ENCODE measurements around the gene CASKIN2.
A peak's percentile ranks its signal among the peaks of the same experiment; 100 is the strongest.

CASKIN2 gene

DNA sequence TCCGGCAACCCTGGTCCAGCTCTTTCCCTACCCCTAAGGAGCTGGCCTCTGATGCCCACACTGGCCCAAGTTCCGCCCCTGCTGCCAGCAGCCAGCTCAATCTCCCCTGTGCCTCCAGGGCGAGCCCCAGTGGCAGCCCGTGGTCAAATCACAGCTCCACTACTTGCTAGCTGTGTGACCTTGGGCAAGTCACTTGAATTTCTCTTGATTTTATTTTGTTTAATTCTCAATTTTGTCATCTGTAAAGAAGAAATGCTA lies 10.3 kb downstream of the CASKIN2 start:
- no peak for ATAC-seq
- Mint-ChIP-seq H3K9me3 (no peaks in the 10 kb centered on the region), H3K27me3 (no peaks in the 10 kb centered on the region), H3K4me3 (no peak overlapping the region), H3K27ac (no peak overlapping the region), H3K4me1 (no peaks in the 10 kb centered on the region)
- DNase-seq: no peak

DNA sequence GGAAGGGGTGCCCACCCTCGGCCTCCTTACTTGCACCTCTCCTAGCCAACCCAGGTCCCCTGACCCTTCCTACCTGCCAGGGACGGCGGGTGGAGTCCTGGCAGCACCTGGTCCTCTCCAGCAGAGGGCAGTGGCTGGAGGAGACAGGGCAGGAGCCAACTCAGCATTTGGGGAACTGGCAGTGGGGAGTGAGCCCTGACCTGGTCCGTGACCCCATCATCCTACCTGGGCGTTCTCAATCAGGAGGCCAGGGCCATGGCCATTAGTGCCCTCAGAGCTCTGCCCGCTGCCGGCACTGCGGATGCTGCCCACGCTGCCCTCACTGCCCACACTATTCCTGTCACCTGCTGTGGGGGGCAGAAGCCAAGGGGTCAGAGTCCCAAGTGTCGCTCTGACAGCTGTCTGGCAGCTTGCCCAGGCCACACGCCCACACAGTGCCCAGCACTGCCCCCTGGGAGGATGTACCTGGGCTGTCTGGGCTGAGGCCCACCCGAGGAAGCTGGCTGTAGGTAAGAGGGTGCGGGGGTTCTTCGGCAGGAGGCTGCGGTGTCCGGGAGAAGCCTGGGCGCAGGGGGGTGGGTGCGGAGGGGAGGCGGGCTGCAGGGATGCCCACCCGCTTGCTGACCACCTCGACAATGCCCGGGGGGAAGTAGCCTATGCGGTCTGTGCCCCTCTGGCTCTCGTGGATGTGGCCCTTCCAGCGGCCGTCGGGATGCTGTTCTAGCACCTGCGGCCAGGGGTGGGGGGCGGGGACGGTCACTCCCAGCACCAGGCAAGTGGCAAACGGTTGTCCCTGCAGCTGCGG lies 10.8 kb downstream of the CASKIN2 start:
- Mint-ChIP-seq H3K27me3 (no peaks in the 10 kb centered on the region), H3K4me1 (no peaks in the 10 kb centered on the region), H3K4me3 (no peak overlapping the region), H3K9me3 (no peaks in the 10 kb centered on the region), H3K27ac (no peak overlapping the region)
- ATAC-seq (peak; percentile 65), DNase-seq (peak; percentile 42 to 46)

DNA sequence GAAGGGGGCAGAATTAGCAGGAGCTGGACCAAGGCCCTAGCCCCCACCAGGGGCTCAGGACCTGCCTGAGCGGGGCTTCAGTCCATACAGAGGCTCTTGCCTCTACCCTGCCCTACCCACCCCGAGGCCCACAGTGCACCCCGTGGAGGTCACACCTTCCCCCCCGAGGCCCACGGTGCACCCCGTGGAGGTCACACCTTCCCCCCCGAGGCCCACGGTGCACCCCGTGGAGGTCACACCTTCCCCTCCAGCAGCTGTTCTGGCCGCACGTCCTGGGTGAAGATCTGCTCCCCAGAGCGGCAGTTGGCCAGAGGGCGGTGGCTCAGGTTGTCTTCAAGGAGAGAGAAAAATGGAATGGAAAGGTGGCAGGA lies 11.4 kb downstream of the CASKIN2 start:
- H3K4me3 Mint-ChIP-seq: no peak overlapping the region
- no peaks in the 10 kb centered on the region for H3K27me3 Mint-ChIP-seq
- H3K9me3 Mint-ChIP-seq: no peaks in the 10 kb centered on the region
- DNase-seq (no peak), ATAC-seq (peak; percentile 38)
- no peaks in the 10 kb centered on the region for H3K4me1 Mint-ChIP-seq
- no peak overlapping the region for H3K27ac Mint-ChIP-seq

DNA sequence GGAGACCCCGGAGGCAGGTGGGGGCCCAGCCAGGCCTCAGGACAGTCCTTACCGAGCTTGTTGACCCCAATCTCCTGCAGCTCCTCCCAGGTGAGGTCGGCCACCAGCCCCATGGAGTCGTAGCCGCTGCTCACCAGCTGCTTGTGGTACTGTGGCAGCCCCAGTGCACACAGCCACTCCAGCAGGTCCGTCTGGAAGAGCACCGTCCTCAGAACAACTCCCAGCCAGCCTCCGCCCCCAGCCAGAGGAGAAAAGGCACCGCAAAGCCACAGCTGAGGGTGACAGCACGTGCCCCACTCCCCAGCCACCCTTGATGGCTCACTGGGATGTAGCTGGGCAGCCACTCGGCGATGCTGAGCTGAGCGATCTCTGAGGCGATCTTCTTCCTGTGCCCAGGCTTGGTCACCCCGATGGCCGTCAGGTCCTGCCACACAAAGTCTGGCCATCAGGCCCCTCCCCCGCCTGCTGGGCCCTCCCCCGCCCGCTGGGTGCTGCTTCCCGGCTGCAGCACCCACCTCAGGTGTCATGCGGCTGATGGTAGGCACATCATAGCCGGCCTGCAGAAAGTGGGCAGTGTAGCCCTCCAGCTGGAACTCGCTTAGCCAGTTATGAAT lies 11.9 kb downstream of the CASKIN2 start:
- Mint-ChIP-seq H3K4me1 (no peaks in the 10 kb centered on the region), H3K27me3 (no peaks in the 10 kb centered on the region), H3K4me3 (no peak overlapping the region), H3K27ac (peak overlapping the region in 1 of 2 donors; percentile 59), H3K9me3 (no peaks in the 10 kb centered on the region)
- DNase-seq (no peak), ATAC-seq (no peak)

DNA sequence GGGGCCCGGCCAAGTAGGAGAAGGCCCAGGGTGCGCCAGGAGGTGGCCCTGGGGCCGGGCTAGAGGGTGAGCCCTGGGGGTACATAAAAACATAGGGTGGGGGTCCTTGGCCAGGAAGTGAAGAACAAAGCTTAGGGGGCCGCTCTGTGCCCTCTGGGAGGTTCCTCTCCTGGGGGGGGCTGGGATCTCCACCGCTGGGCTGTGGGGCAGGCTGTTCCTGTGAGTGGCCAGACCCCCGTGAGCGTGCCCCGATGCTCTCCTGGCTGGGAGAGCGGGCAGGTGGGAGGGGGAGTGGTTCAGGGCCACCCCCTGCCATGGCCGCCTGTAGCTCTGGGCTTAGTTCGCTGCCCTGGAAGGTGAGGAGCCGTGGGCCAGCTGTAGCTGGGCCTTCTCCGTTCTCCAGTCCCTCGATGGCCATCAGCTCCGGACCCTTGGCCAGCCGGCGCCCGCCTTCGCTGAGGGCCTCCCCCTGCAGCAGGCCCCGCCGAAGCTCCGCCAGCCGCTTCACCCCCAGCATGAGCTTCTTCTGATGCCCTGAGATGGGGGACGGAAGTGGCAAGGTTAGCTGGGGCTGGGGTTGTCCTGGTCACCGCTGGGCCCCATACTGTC lies 12.5 kb downstream of the CASKIN2 start:
- Mint-ChIP-seq H3K27ac (no peak overlapping the region), H3K9me3 (no peaks in the 10 kb centered on the region), H3K27me3 (no peaks in the 10 kb centered on the region), H3K4me1 (peaks cover 5% of the 10 kb centered on the region), H3K4me3 (no peak overlapping the region)
- DNase-seq: no peak
- no peak for ATAC-seq

DNA sequence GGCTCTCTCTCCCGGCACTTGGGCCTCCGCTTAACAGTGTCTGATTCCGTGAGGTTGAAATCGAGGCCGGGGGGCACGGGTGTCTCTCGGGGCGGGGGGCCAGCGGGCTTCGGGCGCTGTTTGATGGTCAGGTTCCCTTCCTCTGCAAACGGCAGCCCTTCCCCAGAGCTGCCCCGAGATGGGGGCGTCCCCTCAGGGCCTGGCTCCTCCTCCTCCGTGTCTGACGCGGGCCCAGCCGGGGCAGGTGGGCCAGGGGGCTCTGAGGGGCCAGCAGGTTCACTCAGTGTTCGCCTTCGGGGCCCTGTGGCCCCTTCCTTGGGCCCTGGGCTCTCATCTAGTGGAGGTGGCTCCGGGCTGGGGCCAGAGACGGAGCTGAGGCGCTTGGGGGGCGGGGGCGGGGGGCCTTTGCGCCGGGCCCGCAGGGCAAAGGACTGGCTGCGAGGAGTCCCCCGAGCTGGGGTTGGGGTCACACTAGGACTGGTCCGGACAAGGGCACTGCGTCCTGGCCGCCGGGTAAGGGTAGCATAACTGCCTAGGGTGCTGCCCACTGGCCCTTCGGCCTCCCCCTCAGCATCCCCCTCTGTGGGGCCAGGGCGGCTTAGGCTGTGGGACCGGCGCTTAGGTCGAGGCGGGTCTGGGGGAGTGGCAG lies 13.1 kb downstream of the CASKIN2 start:
- H3K27ac Mint-ChIP-seq: no peak overlapping the region
- H3K9me3 Mint-ChIP-seq: no peaks in the 10 kb centered on the region
- no peak overlapping the region for H3K4me3 Mint-ChIP-seq
- no peak for DNase-seq
- no peak for ATAC-seq
- H3K27me3 Mint-ChIP-seq: no peaks in the 10 kb centered on the region
- peaks cover 11% of the 10 kb centered on the region for H3K4me1 Mint-ChIP-seq

DNA sequence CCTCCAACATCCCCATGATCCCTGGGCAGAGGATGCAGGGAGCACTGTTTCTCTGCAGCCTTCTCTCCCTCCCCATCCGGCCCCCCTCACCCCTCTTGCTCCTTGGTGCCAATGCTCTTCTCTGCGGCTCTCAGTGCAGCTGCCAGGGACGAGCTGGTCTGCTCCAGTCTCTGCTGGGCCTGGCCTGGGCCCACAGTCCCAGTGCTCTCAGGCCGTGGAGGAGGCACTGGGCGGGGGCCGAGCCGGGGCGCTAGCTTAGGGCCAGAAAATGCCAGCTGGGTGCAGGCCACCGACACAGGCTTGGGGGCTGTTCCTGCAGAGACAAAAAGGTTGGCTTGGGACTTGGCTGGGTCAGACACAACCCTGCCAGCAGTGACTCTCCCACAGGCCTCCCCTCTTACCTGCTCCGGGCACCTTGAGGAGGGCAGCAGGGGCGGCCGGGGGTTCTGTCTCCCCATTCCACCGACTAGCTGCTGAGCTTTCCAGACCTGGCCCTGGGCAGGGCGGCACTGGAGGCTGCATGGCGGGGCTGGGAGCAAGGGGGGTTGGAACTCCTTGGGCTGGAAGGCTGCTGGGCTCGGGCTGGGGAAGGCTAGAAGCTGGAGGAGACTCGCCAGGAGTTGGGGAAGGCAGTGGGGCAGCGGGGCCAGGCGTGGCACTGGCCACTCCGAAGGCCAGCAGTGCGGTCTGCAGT lies 13.8 kb downstream of the CASKIN2 start:
- H3K27me3 Mint-ChIP-seq: no peaks in the 10 kb centered on the region
- DNase-seq: no peak
- H3K9me3 Mint-ChIP-seq: no peaks in the 10 kb centered on the region
- no peak for ATAC-seq
- H3K27ac Mint-ChIP-seq: no peak overlapping the region
- H3K4me3 Mint-ChIP-seq: no peak overlapping the region
- peaks cover 11% of the 10 kb centered on the region for H3K4me1 Mint-ChIP-seq

DNA sequence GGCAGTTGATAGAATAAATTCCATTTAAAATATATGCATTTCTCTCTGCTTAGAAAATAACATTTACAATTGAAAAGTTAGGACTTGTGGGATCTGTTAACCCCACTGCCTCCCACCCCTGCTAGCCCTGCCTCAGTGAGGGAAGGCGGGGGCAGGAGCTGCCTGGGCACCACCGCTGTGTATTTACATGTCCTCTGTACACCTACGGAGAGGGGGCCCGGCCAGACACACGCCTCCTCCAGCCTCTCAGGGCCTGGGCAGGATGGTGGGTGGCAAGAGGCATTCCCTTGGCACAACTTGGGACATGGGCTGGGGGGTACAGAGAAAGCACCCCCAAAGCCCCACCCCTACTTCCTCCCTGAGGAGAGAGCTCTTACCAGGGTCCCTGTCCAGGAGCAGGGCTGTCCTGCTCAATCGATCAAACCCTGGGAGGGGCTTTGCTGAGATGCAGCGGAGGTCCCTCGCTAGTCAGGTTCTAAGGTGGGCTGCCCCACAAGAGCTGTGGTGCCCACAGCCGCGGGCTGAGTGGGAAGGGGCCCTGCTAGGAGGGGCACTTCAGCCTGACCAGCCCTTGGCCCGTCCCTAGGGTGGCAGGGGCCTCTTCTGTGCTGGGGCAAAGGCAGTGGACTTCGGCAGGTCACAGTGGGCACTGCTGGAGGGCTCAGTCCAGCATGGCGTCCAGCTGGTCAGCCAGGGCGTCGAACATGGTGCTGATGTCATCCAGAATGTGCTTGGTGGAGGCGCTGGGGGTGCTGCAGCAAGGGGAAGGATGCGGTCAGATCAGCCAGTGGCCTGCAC lies 14.7 kb downstream of the CASKIN2 start:
- H3K9me3 Mint-ChIP-seq: no peaks in the 10 kb centered on the region
- DNase-seq (no peak), ATAC-seq (no peak)
- H3K27me3 Mint-ChIP-seq: no peaks in the 10 kb centered on the region
- peaks cover 11% of the 10 kb centered on the region for H3K4me1 Mint-ChIP-seq
- peak overlapping the region in 1 of 2 donors; percentile 34 for H3K27ac Mint-ChIP-seq
- H3K4me3 Mint-ChIP-seq: no peak overlapping the region

DNA sequence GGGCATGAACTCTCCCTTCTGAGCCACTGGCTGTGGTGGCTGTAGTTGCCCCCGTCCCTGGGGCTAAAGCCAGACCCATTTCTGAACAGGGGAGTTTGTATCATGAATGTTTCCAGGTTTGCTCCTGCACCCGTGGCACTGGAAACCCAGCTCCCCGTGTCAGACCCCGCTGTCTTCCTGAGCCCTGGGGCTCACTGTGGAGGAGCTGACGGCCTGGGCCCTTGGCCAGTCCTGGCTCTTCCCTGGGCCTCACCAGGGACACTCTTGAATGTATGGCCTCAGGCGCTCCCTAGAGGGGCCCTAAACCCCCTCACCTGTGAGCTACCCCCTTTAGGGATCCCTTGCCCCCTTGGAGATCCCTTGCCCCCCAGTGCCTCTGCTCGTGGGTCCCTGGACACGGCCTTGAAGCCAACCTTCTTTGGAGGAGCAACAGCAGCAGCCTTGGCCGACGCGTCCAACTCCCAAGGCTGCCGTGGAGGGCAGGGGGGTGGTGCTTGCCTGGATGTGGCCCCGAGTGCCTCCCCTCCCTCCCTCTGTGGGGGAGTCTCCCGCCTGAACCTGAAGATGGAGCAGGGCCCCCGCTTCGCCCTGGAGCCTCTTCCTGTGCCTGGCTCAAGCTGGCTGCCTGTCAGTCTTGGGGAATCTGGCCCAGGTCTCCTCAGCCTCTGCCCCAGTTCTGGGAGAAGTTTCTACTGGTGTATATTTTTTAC lies 15.9 kb downstream of the CASKIN2 start:
- Mint-ChIP-seq H3K4me1 (peaks cover 11% of the 10 kb centered on the region), H3K9me3 (no peaks in the 10 kb centered on the region), H3K27ac (no peak overlapping the region), H3K4me3 (no peak overlapping the region), H3K27me3 (no peaks in the 10 kb centered on the region)
- DNase-seq (no peak), ATAC-seq (no peak)

DNA sequence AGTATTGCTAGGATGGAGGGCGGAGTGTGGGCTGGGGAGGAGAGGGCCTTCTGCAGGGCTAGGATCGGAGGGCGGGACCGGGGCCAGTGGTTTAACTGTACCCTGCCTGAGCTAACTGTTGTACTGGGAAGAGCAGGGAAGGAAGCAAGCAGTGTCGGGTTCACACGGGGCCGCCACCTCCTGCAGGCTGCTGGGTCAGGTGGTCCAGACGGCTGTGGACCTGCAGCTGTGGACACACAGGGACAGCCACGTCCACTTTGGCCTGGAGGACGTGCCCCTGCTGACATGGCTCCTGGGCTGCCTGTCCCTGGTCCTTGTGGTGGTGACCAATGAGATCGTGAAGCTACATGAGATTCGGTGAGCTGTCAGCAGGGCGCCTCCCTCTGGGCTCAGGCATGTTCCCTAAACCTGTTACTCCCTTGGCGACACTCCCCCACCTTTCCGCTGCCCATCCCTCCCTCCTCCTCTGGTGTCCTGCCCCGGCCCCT lies 16.6 kb downstream of the CASKIN2 start:
- H3K9me3 Mint-ChIP-seq: no peaks in the 10 kb centered on the region
- DNase-seq: no peak
- no peak overlapping the region for H3K4me3 Mint-ChIP-seq
- peaks cover 11% of the 10 kb centered on the region for H3K4me1 Mint-ChIP-seq
- H3K27ac Mint-ChIP-seq: no peak overlapping the region
- ATAC-seq: no peak
- H3K27me3 Mint-ChIP-seq: no peaks in the 10 kb centered on the region

DNA sequence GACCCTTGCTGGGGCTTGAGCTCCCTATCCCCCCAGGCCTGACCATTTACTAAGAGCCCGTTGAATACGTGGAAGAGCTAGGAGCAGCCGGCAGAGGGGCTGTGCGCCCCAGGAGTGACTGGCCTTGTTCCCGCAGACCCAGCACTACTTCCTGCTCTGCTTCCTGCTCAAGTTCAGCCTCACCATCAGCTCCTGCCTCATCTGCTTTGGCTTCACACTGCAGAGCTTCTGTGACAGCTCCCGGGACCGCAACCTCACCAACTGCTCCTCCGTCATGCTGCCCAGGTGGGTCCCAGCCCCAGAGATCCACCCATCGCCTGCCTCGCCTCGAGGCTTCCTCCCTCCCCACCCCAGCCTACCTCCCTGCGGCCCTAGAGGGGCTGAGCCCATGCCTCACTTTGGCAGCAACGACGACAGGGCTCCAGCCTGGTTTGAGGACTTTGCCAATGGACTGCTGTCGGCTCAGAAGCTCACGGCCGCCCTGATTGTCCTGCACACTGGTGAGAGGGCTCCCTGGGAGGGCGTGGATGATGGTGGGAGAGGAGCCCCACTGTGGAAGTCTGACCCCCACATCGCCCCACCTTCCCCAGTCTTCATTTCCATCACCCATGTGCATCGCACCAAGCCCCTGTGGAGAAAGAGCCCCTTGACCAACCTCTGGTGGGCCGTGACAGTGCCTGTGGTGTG lies 17.2 kb downstream of the CASKIN2 start:
- ATAC-seq (no peak), DNase-seq (no peak)
- Mint-ChIP-seq H3K4me3 (no peak overlapping the region), H3K27me3 (no peaks in the 10 kb centered on the region), H3K4me1 (peaks cover 11% of the 10 kb centered on the region), H3K9me3 (no peaks in the 10 kb centered on the region), H3K27ac (no peak overlapping the region)

DNA sequence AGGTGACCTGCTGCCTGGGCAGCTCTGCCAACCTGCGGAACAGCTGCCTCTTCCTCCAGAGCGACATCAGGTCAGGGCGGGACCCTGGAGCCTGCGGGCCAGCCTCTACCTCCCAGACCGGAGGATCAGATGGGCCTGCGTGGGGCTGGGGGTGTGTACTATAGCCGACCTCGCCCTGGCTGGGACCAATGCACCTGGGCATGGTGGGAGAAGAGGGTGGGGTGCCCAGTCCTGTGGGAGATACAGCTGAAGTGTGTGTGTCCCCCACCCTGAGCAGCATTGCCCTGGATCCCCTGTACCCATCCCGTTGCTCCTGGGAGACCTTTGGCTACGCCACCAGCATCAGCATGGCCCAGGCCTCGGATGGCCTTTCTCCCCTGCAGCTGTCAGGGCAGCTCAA lies 19.3 kb downstream of the CASKIN2 start:
- DNase-seq (no peak), ATAC-seq (peak; percentile 18)
- no peak overlapping the region for H3K4me3 Mint-ChIP-seq
- no peak overlapping the region for H3K27ac Mint-ChIP-seq
- no peaks in the 10 kb centered on the region for H3K9me3 Mint-ChIP-seq
- no peaks in the 10 kb centered on the region for H3K27me3 Mint-ChIP-seq
- H3K4me1 Mint-ChIP-seq: peaks cover 11% of the 10 kb centered on the region

DNA sequence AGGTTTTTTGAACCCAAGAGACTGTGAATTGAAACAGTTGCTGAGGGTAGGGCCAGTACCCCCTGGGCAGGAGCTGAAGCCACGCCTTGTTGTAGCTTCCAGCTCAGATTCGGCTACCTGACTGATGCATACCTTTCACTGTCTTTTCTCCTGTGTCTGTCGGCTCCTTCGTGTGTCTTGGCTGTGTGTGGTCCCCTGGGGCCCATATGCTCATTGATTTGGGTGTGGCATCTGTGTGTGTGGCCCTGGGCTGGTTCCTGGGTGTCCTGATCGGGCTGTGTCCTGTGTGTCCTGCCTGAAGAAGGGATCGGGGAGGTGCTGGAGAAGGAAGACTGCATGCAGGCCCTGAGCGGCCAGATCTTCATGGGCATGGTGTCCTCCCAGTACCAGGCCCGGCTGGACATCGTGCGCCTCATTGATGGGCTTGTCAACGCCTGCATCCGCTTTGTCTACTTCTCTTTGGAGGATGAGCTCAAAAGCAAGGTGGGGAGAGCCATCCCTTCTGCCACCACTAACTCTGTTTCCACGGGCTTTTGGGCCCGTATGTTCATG lies 20.9 kb downstream of the CASKIN2 start:
- Mint-ChIP-seq H3K4me1 (peaks cover 11% of the 10 kb centered on the region), H3K27ac (no peak overlapping the region), H3K27me3 (no peaks in the 10 kb centered on the region), H3K4me3 (no peak overlapping the region), H3K9me3 (no peaks in the 10 kb centered on the region)
- DNase-seq: no peak
- no peak for ATAC-seq

Data from stimulated activated naive CD8-positive, alpha-beta T cell treated with anti-CD3 and anti-CD28 coated beads, Interleukin-15, amount 100 ng/mL, for 72 hours (primary cell).